ENCODE data around the gene WTIP.
"Not testable (repeated sequence)": the region's sequence is repeated elsewhere in the genome, so short reads cannot be mapped to it uniquely, and the experiment has no call there.

DNA sequence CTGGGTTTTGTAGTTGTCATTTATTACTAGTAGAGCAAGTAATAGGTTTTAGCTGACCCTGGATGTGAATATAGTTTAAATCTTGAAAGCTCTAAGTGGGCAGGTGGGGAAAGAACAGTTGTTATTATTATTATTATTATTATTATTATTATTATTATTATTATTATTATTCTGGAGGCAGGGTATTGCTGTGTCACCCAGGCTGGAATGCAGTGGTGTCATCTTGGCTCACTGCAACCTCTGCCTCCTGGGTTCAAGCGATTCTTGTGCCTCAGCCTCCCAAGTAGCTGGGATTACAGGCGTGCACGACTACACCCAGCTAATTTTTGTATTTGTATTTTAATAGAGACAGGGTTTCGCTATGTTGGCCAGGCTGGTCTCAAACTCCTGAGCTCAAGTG is 3.1 kb upstream of the WTIP start:
- TF ChIP-seq, protein P1, sequence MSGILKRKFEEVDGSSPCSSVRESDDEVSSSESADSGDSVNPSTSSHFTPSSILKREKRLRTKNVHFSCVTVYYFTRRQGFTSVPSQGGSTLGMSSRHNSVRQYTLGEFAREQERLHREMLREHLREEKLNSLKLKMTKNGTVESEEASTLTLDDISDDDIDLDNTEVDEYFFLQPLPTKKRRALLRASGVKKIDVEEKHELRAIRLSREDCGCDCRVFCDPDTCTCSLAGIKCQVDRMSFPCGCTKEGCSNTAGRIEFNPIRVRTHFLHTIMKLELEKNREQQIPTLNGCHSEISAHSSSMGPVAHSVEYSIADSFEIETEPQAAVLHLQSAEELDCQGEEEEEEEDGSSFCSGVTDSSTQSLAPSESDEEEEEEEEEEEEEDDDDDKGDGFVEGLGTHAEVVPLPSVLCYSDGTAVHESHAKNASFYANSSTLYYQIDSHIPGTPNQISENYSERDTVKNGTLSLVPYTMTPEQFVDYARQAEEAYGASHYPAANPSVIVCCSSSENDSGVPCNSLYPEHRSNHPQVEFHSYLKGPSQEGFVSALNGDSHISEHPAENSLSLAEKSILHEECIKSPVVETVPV (CRISPR knock-in tag; IDR thresholded peaks at IDR 0.05) = not testable (repeated sequence)
- TF ChIP-seq OSR1 (CRISPR knock-in tag; IDR thresholded peaks at IDR 0.05); ZFP30 (CRISPR knock-in tag; IDR thresholded peaks at IDR 0.05); ARNTL (CRISPR knock-in tag; IDR thresholded peaks at IDR 0.05; ENCODE audit: borderline replicate concordance, low read depth); ZNF8 (CRISPR knock-in tag; IDR thresholded peaks at IDR 0.05); GLIS3 (CRISPR knock-in tag; IDR thresholded peaks at IDR 0.05); ISL1 (CRISPR knock-in tag; IDR thresholded peaks at IDR 0.05); ZNF70 (CRISPR knock-in tag; IDR thresholded peaks at IDR 0.05); TCF4 (CRISPR knock-in tag; IDR thresholded peaks at IDR 0.05; ENCODE audit: borderline replicate concordance): not testable (repeated sequence)

Measured in SK-N-SH treated with all-trans-retinoic acid at 6 μM for 48 hours (cell line).